GM19099 (cell line): ENCODE measurements around the gene CHRNG.

Experiments used
- POLR2A ChIP-seq: IDR thresholded peaks from 3 replicates; pipeline ENCODE4 v1.6.1; 2011; ENCODE audit warnings: low read depth; ENCODE audit not compliant: insufficient read length; ENCODE audit errors: extremely low read depth

The CHRNG gene

DNA sequence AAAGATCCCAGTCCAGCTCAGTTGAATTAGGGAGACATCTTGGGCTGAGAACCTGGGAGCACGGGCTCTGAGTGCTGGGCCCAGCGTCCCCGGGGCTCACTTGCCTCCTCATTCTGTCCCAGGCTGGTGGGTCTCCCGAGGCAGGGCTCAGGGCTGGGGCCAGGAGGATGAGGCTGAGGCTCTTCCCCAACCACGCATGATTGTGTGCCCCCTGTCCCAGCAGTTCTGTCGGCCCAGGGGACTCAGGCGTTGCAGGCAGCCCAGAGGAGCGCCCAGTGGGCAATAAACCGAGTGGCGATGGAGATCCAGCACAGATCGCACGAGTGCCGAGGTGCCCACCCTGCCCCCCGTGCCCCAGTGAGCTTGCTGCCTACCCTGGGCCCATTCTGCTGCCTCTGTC, 18.4 kb upstream of the CHRNG start:
- no peak for TF ChIP-seq POLR2A

DNA sequence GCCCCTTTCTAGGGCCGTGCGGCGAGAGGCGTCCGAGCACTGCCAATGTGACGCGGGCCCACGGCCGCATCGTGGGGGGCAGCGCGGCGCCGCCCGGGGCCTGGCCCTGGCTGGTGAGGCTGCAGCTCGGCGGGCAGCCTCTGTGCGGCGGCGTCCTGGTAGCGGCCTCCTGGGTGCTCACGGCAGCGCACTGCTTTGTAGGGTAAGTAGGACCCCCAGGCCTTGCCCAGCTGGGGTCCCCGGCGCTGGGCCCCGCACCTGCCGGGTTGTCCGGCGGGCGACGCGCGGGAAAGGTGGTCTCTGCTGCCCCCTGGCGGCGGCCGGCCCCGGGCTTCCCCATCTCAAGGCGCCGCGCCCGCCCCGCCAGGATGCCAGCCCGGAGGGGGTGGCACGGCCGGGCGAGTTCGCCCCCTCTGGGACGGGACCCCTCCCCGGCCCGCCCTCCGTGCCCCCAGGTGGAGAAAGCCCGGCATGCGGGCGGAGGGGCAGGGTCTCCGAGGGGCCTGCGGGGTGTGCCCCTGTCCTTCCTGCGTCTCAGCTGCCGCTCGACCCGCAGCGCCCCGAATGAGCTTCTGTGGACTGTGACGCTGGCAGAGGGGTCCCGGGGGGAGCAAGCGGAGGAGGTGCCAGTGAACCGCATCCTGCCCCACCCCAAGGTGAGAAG, 17.4 kb upstream of the CHRNG start:
- TF ChIP-seq POLR2A = no peak

GRCh38 chr2:232522623-232523401, 16.7 kb upstream of the CHRNG start:
- no peak for TF ChIP-seq POLR2A

GRCh38 chr2:232523402-232523681, 16.1 kb upstream of the CHRNG start:
- no peak for TF ChIP-seq POLR2A

DNA sequence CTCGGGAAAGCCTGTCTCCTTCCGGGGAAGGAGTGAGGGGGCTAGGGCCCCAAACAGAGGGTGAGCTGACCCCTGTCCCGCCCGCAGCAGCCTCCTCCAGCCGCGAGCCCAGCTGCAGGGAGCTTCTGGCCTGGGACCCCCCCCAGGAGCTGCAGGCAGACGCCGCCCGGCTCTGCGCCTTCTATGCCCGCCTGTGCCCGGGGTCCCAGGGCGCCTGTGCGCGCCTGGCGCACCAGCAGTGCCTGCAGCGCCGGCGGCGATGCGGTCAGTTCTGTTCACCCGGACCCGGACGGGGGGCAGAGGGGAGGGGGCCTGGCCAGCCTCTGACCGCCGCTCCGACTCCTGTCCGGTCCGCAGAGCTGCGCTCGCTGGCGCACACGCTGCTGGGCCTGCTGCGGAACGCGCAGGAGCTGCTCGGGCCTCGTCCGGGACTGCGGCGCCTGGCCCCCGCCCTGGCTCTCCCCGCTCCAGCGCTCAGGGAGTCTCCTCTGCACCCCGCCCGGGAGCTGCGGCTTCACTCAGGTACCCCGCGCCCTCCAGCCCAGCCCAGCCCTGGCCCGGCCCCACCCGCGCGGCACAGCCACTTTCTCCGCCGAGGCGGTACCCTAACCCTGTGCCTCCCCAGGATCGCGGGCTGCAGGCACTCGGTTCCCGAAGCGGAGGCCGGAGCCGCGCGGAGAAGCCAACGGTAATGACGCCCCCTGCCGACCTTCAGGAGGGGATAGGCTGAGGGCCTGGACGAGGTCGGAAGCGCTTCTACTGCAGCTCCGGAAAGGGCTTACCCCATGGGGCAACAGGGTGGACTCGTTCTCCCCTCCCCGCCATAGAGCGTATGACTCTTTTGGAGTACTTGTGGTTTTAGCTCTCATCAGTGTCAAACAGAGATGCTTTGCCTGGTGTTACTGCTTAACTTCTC, 15.6 kb upstream of the CHRNG start:
- TF ChIP-seq POLR2A = no peak

GRCh38 chr2:232524771-232525170, 14.7 kb upstream of the CHRNG start:
- TF ChIP-seq POLR2A = no peak

DNA sequence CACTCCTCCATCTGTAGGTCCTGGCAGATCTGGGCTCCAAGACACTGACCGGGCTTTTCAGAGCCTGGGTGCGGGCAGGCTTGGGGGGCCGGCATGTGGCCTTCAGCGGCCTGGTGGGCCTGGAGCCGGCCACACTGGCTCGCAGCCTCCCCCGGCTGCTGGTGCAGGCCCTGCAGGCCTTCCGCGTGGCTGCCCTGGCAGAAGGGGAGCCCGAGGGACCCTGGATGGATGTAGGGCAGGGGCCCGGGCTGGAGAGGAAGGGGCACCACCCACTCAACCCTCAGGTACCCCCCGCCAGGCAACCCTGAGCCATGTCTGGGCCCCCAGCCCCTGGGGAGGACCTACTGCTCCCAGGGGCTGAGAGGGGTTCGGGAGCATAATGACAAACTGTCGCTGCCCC, 14.3 kb upstream of the CHRNG start:
- TF ChIP-seq POLR2A = no peak

DNA sequence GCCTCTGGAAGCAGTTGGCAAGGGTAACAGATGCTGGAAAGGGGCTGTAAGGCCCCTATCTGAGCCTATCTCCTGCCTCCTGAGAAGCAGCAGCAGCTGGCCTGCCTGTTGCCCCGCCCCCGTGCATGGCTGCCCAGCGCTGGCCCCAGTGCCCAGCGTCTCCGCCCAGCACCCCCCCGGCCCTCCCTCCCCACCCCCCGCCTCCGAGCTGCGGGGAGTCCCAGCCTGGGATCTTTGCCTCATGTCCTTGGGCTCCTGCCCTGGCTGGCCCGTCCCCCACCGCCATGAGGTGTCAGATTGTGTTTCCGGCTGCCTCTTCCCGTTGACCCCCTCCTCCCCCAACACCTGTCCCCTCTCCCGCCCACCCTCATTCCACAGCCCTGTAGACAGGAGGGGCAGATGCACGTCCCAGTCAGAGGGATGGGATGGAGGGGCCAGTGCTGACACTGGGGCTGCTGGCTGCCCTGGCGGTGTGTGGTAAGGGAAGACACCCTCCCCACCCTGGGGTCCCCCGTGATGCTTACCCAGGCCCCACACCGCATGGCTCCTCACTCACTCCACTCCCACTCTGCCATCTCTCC, 13.6 kb upstream of the CHRNG start, which contains the start of gene CHRND:
TSS of gene CHRND (plus strand) at position 370 of the 581 bp plus-strand sequence. CDS start at position 426, 56 bp downstream.
- no peak for TF ChIP-seq POLR2A

GRCh38 chr2:232526372-232526941, 13.0 kb upstream of the CHRNG start:
- TF ChIP-seq POLR2A = no peak

GRCh38 chr2:232527905-232528470, 11.5 kb upstream of the CHRNG start:
- no peak for TF ChIP-seq POLR2A

- no peak for TF ChIP-seq POLR2A
Measured at GRCh38 chr2:232528746-232529460, 10.6 kb upstream of the CHRNG start.

- TF ChIP-seq POLR2A = no peak
Measured at GRCh38 chr2:232529806-232530547, 9.5 kb upstream of the CHRNG start.

- TF ChIP-seq POLR2A = no peak
Measured at GRCh38 chr2:232530626-232531260, 8.7 kb upstream of the CHRNG start.
